Inflammatory macrophage treated with lipopolysaccharide for 1 hour (primary cell): ENCODE results near the gene UBE2H.
"Not testable (repeated sequence)": the region's sequence is repeated elsewhere in the genome, so short reads cannot be mapped to it uniquely, and the experiment has no call there.

Source experiments
- DNase-seq, 2 donors: peaks; one replicate each; pipeline ENCODE4 v3.0.0-alpha.2; 2020 to 2022

The UBE2H gene

DNA sequence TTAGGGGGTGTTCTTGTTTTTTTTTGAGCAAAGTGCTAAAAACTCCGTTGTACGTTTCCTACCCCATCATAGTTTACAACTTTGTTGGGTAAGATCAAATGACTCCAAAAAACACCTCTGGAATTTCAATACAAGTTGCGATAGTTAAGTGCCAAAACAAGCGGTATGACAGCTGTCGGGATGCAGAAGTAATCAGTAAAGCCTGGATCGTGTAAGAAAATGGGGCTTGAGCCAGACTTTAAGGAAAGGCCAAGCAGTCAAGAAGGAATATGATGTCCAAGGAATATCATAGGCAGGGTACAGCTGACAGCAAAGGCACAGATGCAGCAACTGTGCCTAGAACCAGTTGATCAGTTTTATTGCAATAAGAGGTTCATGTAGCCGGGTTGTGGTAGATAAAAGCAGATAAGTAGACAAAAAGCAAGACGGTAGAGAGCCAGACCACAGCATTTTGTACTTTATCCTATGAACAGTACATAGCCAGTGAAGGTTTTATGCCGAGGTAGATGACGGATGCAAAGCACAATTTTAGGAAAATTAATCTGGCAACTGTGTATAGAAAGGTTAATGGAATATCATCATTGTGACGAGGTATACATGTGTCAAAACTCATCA lies 45.5 kb downstream of the UBE2H start:
- no peak for DNase-seq

DNA sequence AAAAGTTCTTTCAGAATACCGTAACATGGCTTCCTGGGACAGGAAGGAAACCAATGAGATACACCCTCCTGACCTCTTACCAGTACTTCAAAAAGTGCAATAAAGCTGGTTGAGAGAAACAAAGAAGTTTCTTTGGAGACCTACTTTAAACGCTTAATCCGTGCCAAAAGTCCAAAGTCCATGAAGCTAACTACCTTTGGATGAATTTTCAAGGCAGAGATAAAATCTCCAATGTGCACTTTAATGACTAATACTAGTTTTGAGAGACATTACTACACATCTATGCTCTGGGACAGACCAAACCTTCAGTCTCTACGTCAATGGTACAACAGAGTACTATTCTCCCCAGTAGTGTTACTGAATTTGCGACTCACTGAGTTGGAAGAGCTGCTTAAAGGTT lies 46.1 kb downstream of the UBE2H start:
- DNase-seq = peak in 1 of 2 donors; percentile 1

DNA sequence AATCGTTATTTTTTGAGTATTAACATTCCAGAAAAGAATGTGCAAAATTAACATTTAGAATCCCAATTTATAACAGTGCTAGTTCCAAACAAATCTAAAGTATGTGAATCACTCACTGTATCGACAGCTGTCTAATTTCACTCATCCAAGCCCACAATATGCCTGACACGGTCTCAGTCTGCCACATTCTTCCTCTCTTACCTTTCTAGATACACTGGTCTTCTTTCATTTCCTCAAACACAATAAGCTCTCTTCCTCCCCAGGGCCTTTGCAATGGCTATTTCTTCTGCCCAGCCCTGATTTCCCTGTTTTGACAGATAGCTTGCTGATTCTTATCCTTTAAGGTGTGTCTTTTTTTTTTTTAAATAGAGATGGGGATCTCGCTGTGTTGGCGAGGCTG lies 48.8 kb downstream of the UBE2H start:
- DNase-seq = no peak

DNA sequence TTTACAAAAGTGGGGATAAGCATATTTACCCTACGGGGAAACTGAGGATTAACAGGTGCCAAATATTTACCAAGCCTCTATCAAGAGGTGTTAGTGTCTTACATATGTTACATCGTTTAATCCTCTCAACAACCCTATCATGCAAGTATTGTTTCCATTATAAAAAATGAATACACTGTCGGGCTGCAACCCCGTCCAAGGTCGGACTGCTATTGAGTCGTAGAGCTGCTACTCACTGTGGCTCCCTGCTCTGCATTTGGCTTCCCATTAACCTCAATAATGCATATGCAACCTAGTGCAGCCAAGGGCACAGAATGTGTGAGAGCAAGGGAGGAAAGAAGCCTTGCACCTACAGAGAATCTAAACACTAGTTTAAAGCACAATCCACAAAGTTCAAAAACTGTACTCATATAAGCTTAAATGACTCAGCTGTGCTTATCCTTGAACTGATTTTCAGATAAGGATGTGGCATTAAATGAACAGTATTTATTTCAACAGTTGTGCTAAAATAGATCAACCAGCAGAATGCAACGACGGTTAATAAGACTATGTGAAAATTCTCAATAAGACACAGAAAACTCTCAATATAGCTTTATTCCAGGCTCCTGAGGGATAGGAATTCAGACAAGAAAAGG lies 49.9 kb downstream of the UBE2H start:
- DNase-seq = no peak

DNA sequence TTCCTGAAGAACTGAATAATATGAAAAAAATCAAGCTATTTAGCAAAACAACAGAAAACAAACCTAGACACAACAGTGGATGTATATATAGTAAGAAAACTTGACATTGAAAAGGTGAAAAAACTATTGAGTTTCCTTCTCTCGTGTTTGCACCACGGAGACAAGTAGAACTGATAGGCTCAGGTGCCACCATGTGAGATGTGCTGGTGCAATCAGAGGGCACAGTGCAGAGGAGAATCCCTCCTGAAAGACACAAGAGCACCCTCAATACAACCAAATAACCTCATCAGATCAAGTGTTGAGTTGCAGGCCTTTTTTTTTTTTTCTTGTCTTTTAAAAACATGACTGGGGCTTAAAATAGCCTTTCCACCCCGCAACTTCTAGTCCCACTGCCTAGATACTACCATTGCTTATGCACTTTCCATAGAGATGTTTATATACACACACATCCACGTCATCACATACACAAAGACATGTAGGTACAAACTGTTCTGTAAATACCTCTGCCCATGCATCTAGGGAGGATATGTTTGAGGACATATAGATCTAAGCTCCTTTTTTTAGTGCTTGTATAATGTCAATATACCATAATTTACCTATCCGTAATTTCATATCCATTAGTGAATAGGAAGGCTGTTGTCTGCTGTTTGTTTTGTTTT lies 54.1 kb downstream of the UBE2H start:
- DNase-seq = no peak

DNA sequence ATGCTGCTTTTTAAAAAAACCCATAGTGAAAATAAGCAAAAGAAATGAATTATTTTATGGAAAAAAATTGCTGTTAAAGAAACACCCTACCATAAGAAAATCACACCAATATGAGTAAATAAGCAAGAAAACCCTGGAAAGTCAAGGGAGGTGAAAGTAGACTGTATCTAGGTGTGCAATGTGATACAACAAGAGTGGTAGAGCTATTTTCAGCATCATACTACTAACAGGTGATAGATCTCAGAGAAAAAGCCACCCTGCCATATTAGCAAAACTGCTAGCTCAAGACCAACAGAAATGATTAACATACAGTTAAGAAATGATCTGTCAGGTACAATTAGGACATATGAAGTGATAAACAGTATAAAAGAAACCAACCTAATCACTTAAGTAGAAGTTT lies 54.8 kb downstream of the UBE2H start:
- DNase-seq = no peak

DNA sequence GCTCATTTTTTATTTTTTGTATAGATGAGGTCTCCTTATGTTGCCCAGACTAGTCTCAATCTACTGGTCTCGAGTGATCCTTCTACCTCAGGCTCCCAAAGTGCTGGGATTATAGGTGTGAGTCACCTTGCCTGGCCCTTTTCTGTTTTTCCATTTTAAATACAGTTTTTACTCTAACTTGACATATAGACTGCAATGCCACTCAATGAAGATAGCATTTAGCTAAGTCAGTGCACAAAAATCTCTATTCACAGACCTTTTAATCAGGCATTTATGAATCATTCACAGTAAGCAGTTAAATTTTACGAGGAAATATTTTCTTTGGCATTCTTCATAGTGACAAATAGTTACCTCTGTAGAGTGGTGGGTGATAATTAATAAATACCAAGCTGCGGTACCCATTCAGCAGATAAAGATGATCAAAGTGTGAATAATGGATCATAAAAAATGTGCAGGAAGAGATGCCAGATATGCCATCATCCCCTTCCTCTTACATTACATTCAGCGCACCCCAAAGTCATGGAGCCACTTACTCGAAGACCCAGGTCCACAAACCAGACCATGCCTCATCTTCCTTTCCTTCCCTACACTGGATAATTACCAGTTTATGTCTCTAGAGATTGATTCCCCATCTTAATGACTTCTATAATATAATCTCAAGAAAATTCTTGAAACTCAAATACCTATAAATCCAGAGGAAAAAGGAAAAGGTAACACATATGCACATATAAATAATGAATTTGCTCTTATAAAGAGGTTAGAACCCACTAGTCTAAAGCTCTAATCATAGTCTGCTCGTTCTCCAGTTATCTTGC lies 56.0 kb downstream of the UBE2H start:
- DNase-seq = no peak

DNA sequence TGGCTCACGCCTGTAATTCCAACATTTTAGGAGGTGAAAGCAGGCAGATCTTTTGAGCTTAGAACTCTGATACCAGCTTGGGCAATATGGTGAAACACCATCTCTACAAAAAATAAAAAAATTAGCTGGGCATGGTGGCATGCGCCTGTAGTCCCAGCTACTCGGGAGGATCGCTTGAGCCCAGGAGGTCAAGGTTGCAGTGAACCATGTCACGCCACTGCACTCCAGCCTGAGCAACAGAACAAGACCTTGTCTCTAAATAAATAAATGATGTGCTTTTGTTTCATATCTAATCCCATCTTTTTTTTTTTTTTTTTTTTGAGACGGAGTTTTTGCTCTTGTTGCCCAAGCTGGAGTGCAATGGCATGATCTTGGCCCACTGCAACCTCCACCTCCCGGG lies 58.6 kb downstream of the UBE2H start:
- DNase-seq = not testable (repeated sequence)

DNA sequence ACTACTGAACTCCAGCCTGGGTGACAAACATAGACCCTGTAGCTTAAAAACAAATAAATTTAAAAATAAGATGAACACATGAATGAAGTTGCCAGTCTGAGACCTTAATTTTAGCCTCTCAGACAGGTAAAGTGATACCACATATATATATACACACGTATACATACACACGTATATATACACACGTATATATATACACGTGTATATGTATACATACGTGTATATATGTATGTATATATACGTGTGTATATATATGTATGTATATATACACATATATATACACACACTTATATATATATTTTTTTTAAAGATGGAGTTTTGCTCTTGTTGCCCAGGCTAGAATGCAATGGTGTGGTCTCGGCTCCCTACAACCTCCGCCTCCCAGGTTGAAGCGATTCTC lies 62.7 kb downstream of the UBE2H start:
- DNase-seq = no peak

DNA sequence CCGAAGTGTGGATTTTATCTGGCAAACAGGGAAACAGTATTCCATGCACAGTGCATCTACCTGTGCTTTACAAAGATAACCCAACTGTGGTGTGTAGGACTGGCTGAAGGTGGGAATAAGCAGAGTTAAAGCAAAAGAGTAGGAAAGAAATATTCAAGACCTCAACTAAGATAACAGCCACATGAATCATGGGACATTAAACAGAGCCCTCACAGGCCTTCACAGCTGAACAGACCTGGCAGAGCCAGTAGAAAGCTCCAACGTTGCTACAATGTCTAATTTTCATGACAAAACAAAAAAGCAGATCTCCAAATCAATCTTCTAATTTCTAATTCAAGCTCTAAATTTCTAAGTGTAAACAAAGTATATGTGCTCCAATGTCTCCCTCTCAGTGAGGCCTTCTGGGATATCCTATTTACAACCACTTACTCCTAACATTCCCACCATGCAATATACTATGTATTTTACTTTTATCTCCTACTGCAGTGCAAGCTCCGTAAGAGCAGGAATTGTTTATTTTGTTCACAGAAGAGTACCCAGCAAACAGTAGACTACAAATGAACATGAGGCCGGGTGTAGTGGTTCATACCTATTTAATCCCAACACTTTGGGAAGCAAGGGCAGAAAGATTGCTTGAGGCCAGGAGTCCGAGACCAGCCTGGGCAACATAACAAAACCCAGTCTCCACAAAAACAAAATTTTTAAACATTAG lies 63.5 kb downstream of the UBE2H start:
- DNase-seq = no peak

DNA sequence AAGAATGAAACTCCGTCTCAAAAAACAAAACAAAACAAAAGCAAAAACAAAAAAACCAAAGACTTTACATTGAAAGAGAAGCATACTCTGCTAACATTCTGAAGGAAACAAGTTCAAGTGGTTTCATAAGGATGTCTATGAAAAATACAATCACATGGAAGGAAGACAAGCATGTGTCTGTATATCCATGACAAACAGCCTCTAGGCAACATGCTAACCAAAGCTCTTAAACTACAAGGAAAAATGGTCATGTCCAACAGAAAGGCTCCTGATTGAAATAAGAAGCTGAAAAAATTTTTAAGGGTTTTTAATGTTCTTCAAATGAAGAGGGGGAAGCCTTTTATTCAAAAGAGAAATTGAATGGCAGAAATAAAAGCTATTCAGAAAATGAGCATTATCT lies 64.9 kb downstream of the UBE2H start:
- no peak for DNase-seq

DNA sequence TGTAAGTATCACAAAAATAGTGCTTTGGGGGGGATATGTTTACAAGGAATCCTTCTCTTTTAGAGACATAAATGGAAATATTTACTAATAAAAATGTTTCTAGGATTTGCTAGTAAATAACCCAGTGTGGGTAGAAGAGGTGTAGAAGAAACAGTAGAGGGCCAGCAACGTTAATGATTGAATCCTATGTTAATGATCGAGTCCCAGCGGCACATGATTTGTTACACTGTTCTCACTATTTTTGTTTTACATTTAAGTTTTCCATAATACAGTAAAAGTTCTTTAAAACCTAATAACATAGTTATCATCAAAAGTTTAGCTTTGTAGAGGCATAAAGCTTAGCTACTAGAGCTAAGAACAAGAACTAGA lies 66.0 kb downstream of the UBE2H start:
- no peak for DNase-seq

DNA sequence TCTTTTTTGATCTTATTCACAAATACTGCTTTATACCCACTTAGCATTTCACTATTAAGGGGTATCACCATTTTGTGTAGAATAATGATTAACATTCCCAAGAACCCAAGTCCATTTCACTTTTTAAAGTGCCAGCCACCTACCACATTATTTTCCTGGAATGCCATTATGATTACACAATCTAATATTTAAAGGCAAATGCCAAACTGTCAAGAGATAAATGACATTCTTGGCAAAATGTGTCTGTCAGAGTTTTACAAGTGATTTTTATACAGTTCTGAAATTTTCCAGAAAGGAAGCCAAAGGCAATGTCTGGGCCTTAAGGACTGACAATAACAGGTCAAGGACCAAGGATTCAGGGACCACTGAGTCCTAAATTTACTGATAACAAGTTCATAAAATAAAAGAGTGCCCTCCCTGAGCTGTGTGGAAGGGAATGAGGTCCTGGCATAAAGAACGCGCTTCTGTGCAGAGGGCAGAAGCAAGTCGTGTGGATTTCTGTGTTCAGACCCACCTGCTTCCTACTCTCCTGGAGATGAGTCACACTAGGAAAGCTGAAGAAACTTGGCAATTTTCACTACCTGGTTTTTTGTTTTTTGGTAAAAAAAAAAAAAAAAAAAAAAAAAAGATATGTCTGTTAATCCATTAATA lies 66.5 kb downstream of the UBE2H start:
- no peak for DNase-seq

DNA sequence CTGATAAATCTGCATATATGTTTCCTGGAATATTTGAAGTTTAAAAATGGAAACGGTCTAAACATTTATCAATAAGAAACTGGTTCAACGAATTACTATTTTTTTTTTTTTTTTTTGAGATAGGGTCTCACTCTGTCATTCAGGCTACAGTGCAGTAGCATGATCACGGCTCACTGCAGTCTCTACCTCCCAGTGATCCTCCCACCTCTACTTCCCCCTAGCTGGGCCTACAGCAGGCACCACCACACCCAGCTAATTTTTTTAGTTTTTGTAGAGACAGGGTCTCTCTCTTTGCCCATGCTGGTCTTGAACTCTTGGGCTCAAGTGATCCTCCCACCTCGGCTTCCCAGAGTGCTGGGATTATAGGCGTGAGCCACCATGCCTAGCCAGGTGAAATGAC lies 68.3 kb downstream of the UBE2H start:
- no peak for DNase-seq

DNA sequence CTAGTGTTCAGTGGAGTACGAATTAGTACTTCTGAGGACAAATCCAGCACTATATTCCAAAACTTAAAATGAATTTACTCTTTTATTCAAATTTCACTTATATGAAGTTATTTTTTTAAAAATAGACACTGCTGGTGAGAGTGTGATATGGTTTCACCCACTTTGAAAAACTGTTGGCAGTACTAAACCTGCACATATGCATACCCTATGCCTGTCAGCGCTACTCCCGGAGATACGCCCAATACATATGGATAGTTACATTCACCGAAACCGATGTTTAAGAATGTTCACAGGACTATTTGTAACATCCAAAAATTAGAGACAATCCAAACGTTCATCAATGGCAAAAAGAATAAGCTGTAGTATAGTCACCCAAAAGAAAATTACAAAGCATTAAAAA lies 69.6 kb downstream of the UBE2H start:
- DNase-seq = no peak

DNA sequence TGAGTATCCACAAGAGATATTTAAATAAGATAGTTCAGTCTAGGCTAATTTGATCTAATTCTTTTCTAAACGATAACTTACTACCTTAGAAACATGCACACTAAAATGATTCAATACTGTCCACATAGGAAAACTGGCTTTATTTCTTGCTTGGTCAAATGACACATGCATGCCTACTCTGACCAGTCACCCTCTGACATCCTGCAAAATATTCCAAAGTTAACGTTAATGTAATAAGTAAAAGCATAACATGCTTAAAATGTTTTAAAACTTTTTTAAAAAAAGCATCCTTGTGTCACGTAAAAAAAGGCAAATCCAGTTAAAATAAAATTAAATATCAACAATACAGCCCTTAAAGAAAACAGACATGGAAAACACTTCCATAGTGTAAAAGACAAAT lies 70.2 kb downstream of the UBE2H start:
- no peak for DNase-seq

DNA sequence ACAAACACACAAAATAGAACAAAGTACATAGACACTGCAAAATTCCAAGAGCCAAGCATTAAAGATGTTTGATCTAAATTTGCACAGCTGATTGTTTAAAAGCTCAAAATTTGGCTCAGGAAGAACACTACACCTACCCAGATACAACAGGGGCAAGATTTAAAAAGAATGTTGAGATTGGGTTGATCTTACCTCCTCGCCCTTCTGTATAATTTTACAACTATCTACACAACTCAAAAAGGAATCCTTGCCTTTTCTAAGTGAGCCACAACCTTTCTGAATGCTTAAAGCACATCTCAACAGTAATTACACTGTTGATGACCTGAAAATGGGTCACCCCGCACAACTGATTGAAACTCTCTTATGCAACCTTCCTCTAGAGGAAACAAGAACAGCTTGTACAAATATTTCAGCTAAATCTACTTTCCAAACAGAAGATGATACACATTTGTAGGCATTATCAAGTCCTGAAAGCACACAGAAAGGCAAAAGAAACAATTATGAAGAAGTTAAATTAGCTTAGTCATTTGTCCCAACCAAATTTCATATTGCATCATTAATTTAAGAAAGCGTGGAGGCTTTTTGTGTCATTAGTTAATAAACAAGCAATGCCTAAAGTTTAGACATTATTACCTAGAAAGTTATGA lies 75.5 kb downstream of the UBE2H start:
- DNase-seq = peak; percentile 5 to 44

DNA sequence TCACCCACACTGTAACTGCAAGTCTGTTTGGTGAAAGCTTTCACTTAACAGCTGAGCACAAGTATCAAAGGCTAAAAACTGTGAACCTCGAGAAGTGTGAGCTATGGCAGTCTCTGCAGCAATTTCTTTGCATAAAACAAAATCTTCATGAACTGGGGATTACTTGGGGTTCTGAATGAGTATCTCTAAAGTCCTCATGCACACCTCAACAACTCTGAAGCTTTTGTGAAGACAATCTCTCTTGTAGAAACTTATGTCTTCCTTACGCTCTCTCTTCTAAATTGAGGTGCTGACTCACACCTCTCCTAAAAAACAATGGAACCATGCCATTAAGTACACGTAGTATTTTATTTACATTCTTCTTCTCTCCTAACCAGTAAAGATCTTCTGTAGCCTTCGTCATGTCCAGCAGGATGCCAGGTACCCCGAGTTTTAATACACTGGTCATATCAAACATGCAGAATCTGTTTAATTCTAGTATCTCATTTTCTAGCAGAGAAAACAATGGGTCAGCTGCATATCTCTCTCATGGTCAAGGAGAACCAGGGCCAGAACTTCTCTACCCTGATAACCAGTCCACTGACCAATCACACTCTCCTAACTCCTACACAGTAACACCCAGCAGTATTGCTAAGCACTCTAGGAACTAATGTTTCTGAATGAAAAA lies 76.9 kb downstream of the UBE2H start:
- DNase-seq = no peak

DNA sequence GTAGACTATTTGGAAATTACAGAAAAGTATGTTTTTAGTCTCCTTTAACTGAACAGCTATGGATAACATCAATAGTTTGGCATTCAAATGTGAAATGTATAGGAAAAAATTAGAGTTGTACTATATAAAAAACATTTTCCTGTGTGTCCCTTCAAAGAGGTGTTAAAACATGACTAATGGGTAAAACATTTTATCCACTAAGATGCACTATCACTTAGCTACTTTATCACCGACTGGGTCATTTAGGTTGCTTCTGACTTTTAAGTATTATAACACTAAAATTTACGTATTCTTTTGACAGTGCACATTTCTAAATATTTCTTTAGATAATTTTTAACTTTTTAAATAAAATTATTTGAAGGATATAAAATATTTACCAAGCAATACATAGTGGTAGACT lies 77.6 kb downstream of the UBE2H start:
- DNase-seq = no peak

DNA sequence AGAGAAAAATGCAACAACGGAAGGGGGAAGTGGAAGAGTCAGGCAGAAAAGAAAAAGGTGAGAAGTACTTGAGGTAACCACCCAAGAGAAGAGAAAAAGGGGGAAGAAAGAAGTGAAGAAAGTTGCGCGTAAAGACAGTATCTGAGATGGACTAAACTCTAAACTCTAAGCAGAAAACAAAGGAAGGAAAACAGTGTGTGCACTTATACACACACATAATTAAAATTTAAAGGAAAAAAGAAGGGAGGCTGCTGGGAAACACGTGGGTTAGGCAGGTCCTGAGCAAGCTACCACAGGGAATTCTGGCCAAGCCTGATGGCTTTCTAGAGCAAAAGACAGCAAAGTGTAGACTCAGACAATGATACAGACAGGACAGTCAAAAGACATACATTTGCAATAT lies 78.0 kb downstream of the UBE2H start:
- no peak for DNase-seq

DNA sequence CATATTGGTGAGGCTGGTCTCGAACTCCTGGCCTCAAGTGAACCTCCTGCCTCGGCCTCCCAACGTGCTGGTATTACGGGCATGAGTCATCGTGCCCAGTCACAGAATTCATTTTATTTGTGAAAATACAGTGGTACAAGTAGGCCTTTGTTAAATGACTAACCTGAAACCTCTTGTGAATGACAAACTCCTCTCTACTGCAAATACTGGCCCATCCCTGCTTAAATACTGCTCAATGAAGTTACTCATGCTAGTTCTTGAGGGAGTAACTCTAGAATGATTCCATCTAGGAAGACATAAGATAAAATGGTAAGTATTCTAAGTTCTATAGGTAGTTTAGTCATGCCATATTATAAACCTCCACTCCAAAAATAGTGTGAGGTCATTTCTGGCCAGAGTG lies 80.7 kb downstream of the UBE2H start:
- no peak for DNase-seq

DNA sequence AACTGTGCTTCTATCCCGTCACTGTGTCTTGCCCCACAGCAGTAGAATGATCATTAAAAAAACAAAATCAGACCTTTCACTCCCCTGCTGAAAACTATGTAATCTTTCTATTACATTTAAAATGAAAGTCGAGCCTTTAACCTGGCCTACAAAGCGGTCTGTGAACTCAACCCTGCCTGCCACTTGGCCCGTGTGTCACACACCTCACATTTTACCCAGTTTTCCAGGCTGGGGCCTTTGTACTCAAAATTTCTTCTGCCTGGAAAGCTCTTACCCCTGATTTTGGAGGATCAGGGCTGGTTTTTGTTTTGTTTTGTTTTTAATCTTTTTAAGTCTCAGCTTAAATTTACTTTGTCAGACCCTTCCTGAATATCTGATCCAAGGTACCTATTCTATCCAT lies 82.1 kb downstream of the UBE2H start:
- DNase-seq = no peak
